ENCODE measurements around the gene ABLIM2. TPM values are rescaled to one million over a fixed set of nuclear protein-coding genes. Genes with fewer than 3 reads are reported as not detected.

Gene ABLIM2
- total RNA-seq, 2 experiments from 2014 or later = 0.76 TPM; not detected in 1

- Histone ChIP-seq H2AFZ (ENCODE audit: low read length) (no peak overlapping the region), H3K4me2 (ENCODE audit: low read length) (no peak overlapping the region), H3K4me1 (ENCODE audit: insufficient read depth, low read length, poor library complexity, severe bottlenecking) (no peaks in the 10 kb centered on the region), H4K20me1 (ENCODE audit: insufficient read depth, low read length) (no peaks in the 10 kb centered on the region), H3K27ac (ENCODE audit: low read depth, low read length, poor library complexity, severe bottlenecking) (no peak overlapping the region), H3K9me2 (ENCODE audit: insufficient read depth, low read length) (no peaks in the 10 kb centered on the region), H3K9me3 (ENCODE audit: low read length) (no peaks in the 10 kb centered on the region), H3K79me2 (ENCODE audit: insufficient read depth, low read depth, low read length) (no peaks in the 10 kb centered on the region), H3K4me3 (ENCODE audit: low read depth, low read length, poor library complexity, severe bottlenecking) (no peak overlapping the region), H3K36me3 (ENCODE audit: insufficient read depth, low read length) (no peaks in the 10 kb centered on the region)
- no TSS peak for BruUV-seq (replicated peaks)
- no peak for DNase-seq (ENCODE audit: low spot score)
- CTCF ChIA-PET (ENCODE audit: unreplicated experiment) = no interaction called here
- intact Hi-C loops (cut with micrococcal nuclease; ENCODE audit: unreplicated experiment) = no loop called here
- no peak for TF ChIP-seq CTCF (conservative IDR thresholded peaks at IDR 0.05; ENCODE audit: low read length)
- TF ChIP-seq EZH2phosphoT487 (IDR thresholded peaks at IDR 0.05; ENCODE audit: borderline replicate concordance, low read depth, low read length) = no peak
- POLR2A ChIA-PET = no interaction called here
Observed at GRCh38 chr4:7924570-7924969, 234.0 kb downstream of the ABLIM2 start.

GRCh38 chr4:7924163-7924562, 234.4 kb downstream of the ABLIM2 start:
- Histone ChIP-seq H3K4me3 (ENCODE audit: low read depth, low read length, poor library complexity, severe bottlenecking) (no peak overlapping the region), H2AFZ (ENCODE audit: low read length) (no peak overlapping the region), H4K20me1 (ENCODE audit: insufficient read depth, low read length) (no peaks in the 10 kb centered on the region), H3K4me2 (ENCODE audit: low read length) (no peak overlapping the region), H3K27ac (ENCODE audit: low read depth, low read length, poor library complexity, severe bottlenecking) (no peak overlapping the region), H3K4me1 (ENCODE audit: insufficient read depth, low read length, poor library complexity, severe bottlenecking) (no peaks in the 10 kb centered on the region), H3K9me2 (ENCODE audit: insufficient read depth, low read length) (no peaks in the 10 kb centered on the region), H3K9me3 (ENCODE audit: low read length) (no peaks in the 10 kb centered on the region), H3K36me3 (ENCODE audit: insufficient read depth, low read length) (no peaks in the 10 kb centered on the region), H3K79me2 (ENCODE audit: insufficient read depth, low read depth, low read length) (no peaks in the 10 kb centered on the region)
- TF ChIP-seq EZH2phosphoT487 (IDR thresholded peaks at IDR 0.05; ENCODE audit: borderline replicate concordance, low read depth, low read length) = no peak
- no peak for TF ChIP-seq CTCF (conservative IDR thresholded peaks at IDR 0.05; ENCODE audit: low read length)
- intact Hi-C loops (cut with micrococcal nuclease; ENCODE audit: unreplicated experiment) = no loop called here
- ChIA-PET CTCF (ENCODE audit: unreplicated experiment) (no interaction called here), POLR2A (interaction anchor here (0.5 kb wide), 1 partner anchor 1085 kb away, joined by 6 read pairs; no protein-coding TSS in a partner anchor)
- no peak for DNase-seq (ENCODE audit: low spot score)
- no TSS peak for BruUV-seq (replicated peaks)

- no TSS peak for BruUV-seq (replicated peaks)
- intact Hi-C loops (cut with micrococcal nuclease; ENCODE audit: unreplicated experiment) = no loop called here
- no peaks in the 10 kb centered on the region for H3K79me2 ChIP-seq (ENCODE audit: insufficient read depth, low read depth, low read length)
- DNase-seq (ENCODE audit: low spot score) = no peak
- no peak overlapping the region for H3K27ac ChIP-seq (ENCODE audit: low read depth, low read length, poor library complexity, severe bottlenecking)
- no peaks in the 10 kb centered on the region for H3K36me3 ChIP-seq (ENCODE audit: insufficient read depth, low read length)
- no peak overlapping the region for H3K4me3 ChIP-seq (ENCODE audit: low read depth, low read length, poor library complexity, severe bottlenecking)
- H3K9me2 ChIP-seq (ENCODE audit: insufficient read depth, low read length) = no peaks in the 10 kb centered on the region
- no peaks in the 10 kb centered on the region for H4K20me1 ChIP-seq (ENCODE audit: insufficient read depth, low read length)
- H3K4me1 ChIP-seq (ENCODE audit: insufficient read depth, low read length, poor library complexity, severe bottlenecking) = no peaks in the 10 kb centered on the region
- TF ChIP-seq EZH2phosphoT487 (IDR thresholded peaks at IDR 0.05; ENCODE audit: borderline replicate concordance, low read depth, low read length) (no peak), CTCF (conservative IDR thresholded peaks at IDR 0.05; ENCODE audit: low read length) (no peak)
- no peak overlapping the region for H2AFZ ChIP-seq (ENCODE audit: low read length)
- ChIA-PET CTCF (ENCODE audit: unreplicated experiment) (no interaction called here), POLR2A (no interaction called here)
- no peak overlapping the region for H3K4me2 ChIP-seq (ENCODE audit: low read length)
- no peaks in the 10 kb centered on the region for H3K9me3 ChIP-seq (ENCODE audit: low read length)
Observed at GRCh38 chr4:7922466-7922865, 236.1 kb downstream of the ABLIM2 start.
